HG02759 (cell line): ENCODE data around the gene EIPR1.
"Not testable (repeated sequence)": the region's sequence is repeated elsewhere in the genome, so short reads cannot be mapped to it uniquely, and the experiment has no call there.

ENCODE experiments used
- ATAC-seq: cut with Tn5 transposase; IDR thresholded peaks from one replicate; pipeline ENCODE4 v1.9.1; 2021; ENCODE audit warnings: mild to moderate bottlenecking, moderate library complexity; ENCODE audit not compliant: unreplicated experiment

The EIPR1 gene

DNA sequence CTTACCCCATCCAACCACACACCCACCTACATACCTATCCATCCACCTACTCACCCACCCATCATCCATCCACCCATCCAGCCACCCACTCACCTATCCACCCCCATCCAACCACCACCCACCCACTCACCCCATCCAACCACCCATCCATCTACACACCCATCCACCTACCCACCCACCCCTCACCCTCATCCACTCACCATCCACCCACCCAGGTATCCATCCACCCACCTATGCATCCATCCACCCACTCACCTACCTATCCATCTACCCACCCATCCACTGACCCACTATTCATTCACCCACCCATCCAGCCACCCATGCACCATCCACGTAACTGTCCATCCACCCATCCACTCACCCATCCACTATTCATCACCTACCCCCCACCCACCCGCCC, 194.8 kb downstream of the EIPR1 start:
- ATAC-seq: no peak

GRCh38 chr2:3181416-3182010, 196.1 kb downstream of the EIPR1 start:
- ATAC-seq: no peak

- not testable (repeated sequence) for ATAC-seq
Measured at GRCh38 chr2:3180909-3181221, 196.8 kb downstream of the EIPR1 start.

- no peak for ATAC-seq
Measured at GRCh38 chr2:3180082-3180908, 197.3 kb downstream of the EIPR1 start.

- no peak for ATAC-seq
Measured at GRCh38 chr2:3179626-3180025, 198.0 kb downstream of the EIPR1 start.

- no peak for ATAC-seq
Measured at GRCh38 chr2:3179208-3179607, 198.4 kb downstream of the EIPR1 start.

DNA sequence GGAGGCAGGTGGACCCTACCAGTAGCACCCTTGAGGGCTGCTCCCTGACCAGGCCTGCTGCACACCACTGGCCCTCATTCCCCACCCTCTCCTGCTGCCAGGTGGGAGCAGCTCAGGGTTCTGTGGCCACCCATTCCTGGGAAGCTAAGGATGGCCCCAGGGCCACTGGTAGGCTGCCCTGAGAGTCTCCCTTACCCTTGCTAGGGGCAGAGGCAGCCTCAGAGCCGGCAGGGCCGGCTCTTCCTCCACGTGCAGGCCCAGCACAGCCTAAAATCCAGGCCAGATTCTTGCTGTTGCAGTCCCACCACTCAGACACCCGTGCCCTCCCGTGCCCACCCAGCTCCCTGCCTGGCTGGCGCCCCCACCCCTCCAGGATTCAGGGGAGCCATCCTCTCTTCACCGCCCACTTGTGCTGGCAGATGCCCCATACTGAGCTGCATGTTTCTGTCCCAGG, 199.0 kb downstream of the EIPR1 start:
- no peak for ATAC-seq

GRCh38 chr2:3177891-3178577, 199.6 kb downstream of the EIPR1 start:
- ATAC-seq: no peak

GRCh38 chr2:3176869-3177255, 200.8 kb downstream of the EIPR1 start:
- ATAC-seq: no peak

GRCh38 chr2:3176071-3176868, 201.3 kb downstream of the EIPR1 start:
- no peak for ATAC-seq

DNA sequence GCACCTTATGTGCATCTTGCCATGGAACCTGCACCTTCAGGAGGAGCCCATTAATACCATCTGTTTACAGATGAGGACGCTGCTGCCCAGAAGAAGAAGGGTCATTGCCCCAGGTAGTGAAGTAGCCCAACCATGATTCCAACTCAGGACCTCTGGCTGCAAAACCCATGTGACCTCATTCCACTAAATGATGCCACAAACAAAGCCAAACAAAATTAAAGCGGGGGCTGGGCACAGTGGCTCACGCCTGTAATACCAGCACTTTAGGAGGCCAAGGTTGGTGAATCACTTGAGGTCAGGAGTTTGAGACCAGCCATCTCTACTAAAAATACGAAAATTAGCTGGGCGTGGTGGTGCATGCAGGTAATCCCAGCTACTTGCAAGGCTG, 202.1 kb downstream of the EIPR1 start:
- no peak for ATAC-seq

DNA sequence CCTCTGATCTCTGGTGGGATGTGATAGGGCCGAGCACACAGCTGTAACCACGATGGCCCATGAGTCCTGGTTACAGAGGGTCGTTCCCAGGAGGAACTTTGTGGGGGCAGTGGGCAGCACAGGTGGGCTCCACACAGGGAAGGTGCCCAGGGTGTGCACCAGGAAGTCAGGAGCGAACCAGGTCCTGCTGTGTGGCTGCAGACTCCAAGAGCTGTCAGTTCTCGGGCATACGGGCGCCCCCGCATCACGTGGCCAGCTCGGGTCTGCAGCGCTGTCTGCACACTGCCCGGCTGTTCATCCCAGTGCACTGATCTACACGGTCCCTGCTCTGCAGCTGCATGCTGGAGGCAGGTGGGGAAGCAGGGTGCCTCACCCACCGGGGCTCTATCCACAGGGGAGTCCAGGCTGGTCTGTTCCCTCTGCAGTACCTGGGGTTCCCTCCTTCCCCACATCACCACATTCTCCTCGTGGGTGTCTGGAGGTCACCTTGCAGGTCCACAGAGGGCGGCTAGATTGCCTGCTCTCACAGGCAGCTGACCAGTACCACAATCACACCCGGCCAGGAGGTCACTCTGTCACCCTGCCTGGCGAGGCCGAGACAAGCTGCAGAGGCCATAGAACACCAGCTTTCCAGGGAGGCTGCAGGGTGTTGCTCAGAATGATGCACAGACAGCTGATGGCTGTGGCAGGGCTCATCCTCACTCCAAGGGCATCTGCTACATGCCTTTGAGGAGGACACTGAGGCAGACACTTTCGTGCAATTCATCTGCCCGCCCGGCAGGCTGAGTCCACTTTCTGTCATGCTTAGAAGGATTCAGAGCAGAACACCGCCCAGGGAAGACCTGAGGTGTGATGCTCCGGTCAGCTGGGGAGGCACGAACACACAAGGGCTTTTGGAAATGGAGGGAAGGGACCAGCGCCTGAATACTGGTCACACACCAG, 202.7 kb downstream of the EIPR1 start:
- ATAC-seq: no peak

DNA sequence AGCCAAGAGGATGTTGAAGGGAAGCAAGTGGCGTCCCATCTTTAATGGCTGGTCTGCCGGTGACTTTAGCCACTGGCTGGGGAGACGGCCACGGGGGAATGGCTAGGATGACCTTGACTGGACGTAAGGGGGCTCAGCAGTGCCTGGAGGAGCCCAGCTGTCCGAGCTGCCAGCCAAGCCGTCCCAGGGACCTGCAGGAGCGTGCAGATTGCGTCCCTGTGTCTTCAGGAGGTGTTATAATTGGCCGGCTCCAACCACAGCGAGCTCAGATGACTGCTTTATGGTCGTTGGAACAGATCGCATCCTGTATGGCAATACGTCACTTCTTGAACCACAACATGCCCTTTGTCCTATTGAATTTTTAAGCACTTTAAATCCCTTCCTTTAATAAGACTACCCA, 204.6 kb downstream of the EIPR1 start:
- ATAC-seq: no peak

DNA sequence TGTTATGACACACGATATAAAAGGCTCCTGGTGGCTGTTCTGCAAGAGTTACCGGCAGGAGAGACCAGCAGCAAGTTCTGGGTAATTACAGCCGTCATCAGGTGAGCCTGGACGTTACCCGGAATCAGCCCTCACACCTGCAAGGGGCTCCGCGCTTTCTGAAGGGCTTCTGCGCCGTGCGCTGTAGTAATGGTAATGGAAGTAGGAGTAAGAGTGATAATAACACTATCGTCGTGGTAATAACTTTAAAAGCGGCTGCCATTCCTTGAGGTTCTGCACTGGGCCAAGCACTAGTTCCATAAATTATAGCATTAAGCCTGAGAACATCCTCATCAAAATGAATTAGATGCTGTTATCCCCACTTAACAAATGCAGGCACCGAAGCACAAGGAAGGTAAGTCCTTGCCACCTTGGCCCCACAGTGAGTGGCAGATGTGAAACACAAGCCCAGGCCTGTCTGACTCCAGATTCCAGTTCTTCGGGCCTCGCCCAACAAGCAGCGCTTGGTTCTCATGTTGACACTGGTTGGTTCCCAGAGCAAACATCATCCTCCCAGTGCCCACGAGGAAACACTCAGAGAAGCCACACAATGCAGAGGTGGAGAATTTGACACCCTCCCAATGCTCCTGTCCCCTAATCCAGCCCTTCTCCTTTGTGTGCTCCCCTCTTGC, 205.2 kb downstream of the EIPR1 start:
- ATAC-seq: no peak

GRCh38 chr2:3171564-3172264, 205.9 kb downstream of the EIPR1 start:
- ATAC-seq: no peak

DNA sequence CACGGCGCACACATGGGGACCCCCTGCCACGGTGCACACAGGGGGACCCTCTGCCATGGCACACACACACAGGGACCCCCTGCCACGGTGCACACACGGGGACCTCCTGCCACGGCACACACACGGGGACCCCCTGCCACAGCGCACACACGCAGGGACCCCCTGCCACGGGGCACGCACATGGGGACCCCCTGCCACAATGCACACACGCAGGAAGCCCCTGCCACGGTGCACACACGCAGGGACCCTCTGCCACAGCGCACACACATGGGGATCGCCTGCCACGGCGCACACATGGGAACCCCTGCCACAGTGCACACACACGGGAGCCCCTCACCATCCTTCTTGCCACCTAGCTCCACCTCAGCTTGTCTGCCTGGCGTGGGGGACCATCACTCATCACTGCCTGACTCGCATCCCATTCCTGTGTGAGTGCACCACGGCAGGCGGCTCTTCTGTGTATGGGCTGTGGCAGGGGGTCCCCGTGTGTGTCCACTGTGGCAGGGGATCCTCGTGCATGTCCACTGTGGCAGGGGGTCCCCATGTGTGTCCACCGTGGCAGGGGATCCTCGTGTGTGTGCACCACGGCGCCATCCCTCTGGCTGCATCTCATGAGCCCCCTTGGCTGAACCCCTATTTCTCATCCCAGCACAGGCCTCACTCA, 206.7 kb downstream of the EIPR1 start:
- no peak for ATAC-seq

GRCh38 chr2:3169106-3169870, 208.3 kb downstream of the EIPR1 start:
- ATAC-seq: peak; percentile 54
